HuH-7 (cell line): ENCODE results near the gene METTL23.
"Not testable (repeated sequence)": the region's sequence is repeated elsewhere in the genome, so short reads cannot be mapped to it uniquely, and the experiment has no call there.

ENCODE experiments used
- DNase-seq: peaks from one replicate; pipeline ENCODE4 v3.0.0; 2011; ENCODE audit warnings: low spot score

Gene METTL23

DNA sequence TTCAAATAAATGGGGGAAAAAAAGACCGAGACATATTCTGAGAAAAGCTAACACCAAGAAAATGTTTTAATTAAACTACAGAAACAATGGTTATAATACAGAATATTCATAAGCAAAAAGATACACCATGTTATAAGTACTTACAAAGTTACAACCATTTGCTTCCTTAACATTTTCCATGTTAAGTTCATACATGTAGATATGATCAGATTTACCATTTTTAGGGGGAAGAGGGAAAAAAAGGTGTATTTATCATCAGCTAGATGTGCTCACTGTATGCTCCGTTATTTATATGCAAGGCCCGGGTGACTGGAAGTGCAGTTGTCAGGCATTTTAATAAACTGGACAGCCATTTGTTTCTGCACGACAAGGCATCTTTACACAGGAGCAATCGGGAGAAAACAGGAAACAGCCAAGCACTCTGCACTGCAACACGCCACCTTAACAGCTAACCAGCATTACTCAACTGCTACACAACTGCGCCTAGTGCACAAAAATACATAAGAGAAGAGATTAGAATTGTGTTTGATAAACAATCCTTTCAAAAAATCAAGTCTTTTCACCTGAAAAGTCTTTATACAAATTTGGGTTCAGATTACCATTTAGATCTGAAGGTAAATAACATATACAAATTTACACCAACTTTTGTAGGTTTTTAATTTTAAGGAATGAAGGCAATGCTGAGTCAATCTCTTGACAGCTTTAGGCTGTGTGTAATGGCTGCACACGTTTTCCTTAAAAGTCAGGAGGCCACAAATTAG, 7.6 kb downstream of the METTL23 start:
- DNase-seq: no peak

DNA sequence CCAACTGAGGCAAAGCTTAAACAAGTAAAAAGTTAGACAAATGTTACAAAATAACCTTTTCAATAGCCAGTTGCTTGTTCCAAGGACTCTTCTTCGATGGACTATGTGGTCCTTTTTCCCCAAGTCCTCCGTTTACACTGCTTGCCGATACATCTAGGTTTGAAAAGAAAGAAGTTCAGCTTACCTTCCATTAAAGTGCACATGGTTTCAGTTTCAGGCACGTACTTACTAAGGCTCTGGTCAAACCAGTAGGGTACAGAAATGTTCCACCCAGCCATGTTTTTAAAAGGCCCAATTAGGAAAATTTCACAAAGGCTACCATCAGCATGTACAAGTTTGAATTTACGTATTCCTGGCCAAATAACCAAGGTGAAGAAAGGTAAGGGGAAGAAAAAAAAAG, 8.4 kb downstream of the METTL23 start:
- DNase-seq: no peak

DNA sequence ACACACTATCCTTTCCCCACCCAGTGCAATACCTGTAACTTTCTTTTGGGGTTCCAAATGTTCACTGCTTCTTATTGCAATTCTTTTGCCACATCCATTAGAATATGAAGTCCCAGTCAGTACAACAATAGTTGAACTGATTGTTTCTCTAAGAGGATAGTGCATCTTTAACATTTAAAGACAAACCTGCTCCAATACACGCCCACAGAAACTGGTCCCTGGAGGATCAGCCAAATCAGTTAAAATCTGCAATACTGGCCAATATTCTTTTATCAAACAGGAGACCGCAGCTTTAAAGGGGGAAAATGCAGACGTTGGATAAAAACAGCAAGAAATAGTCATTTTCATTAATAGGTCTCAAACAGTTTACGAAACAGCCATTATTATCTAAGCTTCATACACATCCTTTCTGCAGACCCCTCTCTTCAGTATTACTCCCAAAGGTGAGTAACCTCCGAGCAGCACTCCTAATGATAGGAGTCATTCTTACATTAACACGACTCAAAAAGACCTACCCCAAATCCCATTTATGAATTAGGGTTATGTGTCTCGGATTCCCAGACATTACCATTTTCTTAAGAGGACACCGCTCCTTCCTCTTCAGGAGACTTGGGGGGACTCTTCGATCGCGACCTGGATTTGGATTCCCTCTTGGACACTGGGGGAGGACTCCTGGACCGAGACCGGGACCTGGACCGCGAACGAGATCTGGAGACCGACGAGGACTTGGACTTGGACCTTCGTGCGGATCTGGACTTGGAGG, 9.1 kb downstream of the METTL23 start:
- DNase-seq: no peak

DNA sequence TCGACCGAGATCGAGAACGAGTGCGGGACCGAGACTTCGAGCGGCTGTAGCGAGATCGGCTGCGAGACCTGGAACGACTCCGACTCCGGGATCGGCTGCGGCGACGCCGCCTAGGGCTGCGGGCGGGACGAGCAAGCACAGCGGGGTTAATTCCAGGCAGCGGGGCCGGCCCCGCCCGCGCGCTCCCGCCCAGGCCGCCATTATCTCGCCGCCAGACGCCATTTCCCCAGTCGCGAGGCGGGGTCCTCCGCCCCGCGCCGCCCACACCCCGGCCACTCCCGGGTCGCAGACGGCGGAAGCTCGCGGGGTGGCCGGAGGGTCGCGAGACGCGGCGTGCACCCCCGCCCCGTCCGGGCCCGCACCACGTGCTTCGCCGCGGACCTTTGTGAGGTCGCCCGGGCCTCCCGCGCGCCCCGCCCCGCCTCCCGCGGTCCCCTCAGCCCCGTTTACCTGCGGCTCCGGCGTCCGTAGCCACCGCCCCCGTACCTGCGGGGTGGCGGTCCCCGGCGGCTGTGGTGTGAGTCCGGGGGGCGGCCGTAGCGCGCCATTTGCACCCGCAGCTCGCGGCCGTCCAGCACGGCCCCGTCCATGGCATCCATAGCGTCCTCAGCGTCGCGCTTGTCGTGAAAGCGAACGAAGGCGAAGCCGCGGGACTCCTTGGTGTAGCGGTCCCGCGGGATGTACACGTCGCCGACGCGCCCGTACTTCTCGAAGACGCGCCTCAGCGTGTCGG, 9.9 kb downstream of the METTL23 start:
- DNase-seq: peak; percentile 30

DNA sequence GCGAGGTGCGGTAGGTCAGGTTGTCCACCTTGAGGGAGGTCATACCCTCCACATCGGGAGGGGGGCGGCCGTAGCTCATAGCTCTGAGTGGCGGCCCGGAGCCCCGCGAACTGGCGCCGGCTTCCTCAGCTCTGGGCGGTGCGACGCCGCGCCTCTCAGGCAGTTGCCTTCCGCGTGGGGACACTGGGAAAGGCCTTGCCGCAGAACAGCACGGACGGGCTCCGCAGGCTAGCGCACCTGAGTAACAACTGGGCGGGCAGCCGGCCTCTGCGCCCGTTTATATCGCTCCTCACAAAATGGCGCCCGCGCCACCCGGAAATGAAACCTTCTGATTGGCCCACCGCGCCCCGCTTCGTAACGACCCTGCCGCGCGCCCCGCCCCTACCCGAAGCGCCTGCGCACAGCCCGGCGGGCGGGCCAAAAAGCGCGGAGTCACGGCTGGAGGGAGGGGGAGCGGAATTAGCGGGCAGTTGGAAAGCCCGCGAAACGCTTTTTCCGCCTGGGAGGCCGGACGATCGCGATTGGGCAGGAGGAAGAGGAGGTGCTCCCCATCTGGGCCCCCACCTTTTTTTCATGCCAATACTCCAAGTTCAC, 10.5 kb downstream of the METTL23 start, which contains the start of gene SRSF2:
SRSF2 (minus strand) TSS at position 250 of the 594 bp plus-strand sequence; CDS start at position 79, 171 bp downstream.
- peak; percentile 97 for DNase-seq

DNA sequence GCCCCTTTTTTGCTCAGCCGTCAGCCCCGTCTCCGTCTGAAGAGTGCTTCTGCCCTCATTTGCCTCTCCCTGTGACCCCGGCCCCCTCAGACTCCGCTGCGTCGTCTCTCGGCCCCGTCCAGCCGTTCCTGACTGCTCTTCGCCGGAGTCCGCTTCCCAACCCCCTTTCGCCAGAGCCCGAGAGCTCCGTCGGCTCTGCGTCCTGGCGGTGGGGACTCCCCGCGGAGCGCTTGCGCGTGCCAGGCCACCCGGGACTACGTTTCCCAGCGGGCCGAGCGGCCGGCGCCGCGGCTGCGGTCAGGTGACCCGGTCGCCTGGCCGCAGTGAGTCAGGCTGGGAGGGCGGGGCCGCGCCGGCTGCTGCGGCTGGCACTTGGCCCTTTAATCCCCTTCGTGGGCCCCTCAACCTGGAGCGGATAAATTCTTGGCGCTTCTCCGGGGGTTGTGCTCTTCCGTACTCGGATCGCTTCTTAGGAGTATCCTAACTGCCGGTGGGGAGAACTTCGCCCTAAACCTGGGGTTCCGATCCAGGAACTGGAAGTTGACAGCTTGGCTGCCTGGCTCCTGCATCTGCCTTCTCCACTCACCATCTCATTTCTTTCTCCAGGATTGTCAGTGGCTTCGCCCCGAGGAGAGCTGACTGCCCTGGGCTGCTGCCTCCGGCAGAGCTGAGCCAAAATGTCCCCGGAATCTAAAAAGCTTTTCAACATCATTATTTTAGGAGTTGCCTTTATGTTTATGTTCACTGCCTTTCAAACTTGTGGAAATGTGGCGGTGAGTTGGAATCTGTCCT, 11.2 kb downstream of the METTL23 start, which contains the start of gene MFSD11:
MFSD11 (plus strand) TSS at position 444 of the 792 bp plus-strand sequence; CDS start at position 678, 234 bp downstream.
- DNase-seq: peak; percentile 97

DNA sequence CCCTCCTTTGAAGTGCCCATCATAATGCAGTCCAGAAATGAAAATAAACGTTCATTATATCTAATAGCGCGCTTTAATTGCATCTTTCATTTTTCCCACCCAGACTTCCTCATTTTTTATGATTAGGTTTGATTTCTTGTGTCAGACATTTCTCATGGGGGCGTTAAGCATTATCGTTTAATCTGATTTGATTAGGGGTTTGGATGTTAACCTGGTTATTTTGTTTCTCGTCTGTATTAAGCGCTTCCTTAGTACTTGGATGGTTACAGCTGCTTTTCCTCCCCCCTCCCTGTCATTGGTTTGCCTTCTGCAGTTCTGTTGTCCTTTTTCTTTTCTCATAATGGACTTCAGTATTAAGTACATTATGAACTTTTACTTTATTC, 11.8 kb downstream of the METTL23 start:
- no peak for DNase-seq

DNA sequence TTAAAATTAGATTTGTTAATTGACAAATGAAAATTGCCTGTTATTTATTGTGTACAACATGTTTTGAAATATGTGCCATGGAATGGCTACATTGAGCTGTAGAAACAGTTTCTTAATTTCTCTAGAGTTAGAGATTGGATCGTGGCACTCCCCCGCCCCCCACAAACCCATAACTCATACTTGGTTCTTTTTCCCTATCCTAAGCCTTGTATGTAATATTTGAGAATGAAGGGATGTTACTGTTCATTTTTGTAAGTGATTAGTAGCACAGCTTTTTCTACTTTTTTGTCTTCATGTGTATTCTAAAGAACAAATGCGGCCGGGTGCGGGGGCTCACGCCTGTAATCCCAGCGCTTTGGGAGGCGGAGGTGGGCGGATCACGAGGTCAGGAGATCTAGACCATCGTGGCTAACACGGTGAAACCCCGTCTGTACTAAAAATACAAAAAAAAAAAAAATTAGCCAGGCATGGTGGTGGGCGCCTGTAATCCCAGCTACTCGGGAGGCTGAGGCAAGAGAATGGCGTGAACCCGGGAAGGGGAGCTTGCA, 13.0 kb downstream of the METTL23 start:
- not testable (repeated sequence) for DNase-seq

DNA sequence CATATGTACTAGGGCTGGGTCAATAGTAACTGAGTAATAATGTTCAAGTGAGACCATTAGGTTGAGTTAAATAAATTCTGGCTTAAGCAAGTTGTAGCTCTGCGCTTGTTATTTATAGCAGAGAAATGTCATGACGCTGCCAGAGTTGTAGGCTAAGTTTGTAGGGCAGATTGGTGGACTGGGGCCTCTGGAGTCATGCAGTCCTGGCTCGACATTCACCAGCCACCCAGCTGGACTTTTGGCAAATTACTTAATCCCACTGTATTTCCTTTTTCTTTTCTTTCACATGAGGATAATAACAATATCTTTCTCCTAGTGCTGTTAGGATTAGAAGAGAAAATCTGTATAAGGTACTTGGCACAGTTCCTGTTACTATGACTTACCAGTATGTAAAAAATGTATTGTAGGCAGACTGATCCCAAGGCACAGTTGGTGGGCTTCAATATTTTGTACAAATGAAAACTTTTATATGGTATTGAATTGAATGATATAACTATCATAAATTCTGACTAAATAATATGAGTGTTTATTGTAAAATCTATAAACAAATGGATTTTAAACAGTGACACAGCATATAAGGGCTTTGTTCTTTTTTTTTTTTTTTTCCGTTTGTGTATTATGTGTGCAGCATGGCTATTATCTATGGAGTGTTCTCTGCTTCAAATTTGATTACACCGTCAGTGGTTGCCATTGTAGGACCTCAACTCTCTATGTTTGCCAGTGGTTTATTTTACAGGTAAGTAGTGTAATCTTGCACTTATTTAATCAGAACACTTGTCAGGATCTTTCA, 13.9 kb downstream of the METTL23 start:
- no peak for DNase-seq

DNA sequence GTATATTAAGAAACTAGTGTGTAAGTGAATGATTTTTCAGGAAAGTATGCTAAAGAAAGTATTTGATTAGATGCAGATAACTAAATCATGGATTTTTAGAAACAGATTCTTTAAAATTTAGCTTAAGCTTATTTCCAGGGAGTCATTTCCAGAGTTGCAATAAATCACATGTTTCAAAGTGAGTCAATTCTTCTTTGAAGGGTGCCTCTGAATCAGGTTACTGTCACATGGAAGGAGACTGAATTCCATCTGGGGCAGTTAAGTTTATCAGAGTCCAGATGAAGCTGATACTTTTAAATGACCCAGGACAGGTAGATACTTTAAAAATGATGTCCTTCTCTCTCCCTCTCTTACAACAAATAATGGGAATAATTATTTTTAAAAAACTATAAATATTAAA, 16.3 kb downstream of the METTL23 start:
- no peak for DNase-seq

DNA sequence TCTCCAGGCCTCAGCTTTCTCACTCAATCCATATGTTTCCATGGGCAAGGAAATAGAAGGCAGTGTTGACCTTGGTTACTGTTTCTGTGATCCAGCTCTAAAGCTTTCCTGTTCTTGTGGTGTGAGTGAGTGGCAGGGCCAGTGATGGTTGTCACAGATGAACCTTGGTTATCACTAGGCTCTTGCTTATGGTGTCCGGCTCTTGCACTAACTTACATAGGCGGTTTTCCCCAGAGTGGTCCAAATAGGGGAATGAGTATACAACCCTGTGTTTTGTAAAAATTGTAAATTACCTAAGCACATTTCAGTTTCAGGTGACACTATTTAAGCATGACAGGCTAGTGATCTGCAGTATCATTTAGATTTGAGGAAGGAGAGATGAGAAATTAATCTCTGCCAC, 18.1 kb downstream of the METTL23 start:
- no peak for DNase-seq

DNA sequence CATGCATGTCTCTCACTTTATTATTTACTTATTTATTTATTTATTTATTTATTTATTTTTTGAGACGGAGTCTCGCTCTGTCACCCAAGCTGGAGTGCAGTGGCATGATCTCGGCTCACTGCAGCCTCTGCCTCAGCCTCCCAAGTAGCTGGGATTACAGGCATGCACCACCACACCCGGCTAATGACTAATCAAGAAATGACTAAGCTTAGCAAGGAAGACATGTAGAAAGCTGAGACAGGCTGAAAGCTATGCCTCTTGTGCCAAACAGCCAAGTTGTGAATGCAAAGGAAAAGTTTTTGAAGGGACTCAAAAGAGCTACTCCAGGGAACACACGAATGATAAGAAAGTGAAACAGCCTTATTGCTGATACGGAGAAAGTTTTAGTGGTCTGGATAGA, 19.1 kb downstream of the METTL23 start:
- not testable (repeated sequence) for DNase-seq

DNA sequence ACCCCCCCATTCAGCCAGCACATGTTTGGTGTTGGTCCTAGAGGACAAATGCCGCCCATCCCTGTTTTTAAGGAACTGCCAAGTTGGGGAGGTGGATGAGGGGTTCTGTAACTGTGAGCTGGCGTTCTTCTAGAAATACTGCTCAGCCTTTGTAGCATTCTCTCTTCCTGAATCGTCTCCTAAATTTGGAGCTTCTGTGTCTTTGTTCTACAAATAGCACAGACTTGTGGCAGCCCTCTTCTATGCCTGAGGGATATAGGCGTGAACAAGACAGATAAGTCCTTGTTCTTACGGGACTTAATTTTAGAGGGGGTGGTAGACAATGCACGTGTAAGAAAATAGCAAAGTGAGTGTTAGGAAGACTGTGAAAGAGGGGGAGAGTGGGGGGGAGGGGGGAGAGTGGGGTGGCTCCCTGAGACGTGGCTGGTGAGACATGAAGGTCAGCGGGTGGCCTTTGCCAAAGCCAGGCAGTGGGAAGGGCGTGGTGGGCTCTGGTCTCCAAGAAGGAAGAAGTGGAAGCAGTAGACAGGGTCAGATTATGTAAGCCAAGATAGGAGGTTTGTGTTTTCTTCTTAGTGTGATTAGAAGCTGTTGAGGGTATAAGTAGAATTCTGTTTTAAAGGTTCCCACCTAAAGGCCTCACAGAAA, 21.2 kb downstream of the METTL23 start:
- no peak for DNase-seq

DNA sequence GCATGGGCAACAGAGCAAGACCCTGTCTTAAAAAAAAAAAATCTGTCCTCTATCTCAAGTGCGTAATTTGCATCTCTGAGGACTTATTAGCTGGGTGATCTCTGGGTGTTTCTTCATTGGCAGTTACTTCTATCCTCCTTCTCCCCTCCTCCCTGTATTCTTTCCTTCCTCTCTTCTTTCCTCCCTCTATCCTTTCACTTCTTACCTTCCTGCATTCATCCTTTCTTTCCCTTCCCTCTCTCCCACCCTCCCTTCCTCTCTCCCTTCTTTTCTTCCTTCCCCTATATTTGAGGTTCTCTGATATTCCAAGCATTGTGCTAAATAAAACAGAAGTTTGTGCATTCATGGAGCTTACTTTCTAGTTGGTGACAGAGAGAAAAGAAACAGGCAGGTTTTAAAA, 22.0 kb downstream of the METTL23 start:
- DNase-seq: no peak

DNA sequence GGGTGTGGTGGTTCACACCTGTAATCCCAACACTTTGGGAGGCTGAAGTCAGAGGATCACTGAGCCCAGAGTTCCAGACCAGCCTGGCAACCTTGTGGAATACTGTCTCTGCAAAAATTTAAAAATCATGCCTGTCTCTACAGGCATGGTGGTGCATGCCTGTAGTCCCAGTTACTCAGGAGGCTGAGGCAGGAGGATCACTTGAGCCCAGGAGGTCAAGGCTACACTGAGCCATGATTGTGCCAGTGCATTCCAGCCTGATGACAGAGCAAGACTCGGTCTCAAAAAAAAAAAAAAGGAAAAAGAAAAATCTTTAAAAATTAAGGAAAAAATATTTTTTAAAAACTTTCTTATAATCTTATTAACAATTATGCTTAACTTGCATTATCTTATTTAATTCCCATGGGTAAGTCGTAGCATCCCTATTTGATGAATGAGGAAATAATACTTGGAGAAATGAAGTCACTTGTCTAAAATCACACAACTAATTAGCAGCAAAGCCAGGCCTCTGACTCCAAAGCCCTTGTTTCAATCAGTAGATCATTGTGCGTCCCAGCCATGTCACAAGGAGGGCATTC, 24.9 kb downstream of the METTL23 start:
- no peak for DNase-seq

DNA sequence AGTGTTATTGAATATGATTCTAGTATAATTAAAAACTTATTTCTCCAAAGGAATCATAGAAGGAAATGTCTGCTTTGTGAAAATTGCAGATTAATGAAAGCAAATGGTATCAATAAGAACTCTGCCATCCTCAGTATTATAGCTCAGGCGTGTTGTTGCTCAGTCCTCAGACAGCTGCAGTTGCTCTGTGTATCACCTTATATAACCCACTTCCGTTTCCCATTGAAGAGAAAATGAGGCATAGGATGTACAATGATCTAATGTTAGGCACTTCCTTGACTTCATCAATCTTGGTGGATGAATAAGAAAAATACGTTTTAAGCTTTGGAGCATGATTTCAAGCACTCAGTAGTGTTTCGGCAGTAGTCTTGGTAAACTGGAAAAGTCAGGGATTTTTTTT, 25.4 kb downstream of the METTL23 start:
- DNase-seq: no peak

DNA sequence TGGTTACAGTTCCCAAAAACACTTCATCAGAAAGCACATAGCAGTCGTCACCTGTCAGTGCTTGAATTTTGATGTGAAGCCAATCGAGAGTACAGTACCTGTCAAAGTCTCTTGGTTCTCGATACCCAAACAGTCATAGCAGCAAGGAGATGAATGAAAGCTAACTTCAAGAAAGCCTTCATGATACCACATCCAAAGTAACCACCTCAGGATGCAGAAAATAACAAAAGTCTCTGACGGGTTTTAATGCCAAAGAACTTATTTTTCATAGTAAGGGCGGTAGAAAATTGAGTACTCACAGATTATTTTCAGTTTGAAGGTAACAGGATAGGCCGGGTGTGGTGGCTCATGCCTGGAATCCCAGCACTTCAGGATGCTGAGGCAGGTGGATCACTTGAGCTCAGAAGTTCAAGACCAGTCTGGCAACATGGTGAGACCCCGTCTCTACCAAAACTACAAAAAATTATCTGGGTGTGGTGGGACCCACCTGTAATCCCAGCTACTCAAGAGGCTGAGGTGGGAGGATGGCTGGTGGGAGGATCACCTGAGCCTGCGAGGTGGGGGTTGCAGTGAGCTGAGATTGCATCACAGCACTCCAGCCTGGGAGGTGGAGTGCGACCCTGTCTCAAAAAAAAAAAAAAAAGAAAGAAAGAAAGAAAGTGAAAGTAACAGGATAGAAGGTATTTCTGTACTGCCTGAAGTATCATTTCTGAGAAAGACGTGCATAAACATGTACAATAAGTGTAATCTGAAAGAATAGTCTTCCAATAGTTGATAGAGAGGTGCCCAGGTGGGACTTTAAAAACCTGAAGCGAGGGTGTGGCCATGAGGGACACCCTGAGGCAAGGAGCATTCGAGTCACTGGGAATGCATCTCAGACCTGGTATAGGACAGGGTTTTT, 26.7 kb downstream of the METTL23 start:
- DNase-seq: no peak

DNA sequence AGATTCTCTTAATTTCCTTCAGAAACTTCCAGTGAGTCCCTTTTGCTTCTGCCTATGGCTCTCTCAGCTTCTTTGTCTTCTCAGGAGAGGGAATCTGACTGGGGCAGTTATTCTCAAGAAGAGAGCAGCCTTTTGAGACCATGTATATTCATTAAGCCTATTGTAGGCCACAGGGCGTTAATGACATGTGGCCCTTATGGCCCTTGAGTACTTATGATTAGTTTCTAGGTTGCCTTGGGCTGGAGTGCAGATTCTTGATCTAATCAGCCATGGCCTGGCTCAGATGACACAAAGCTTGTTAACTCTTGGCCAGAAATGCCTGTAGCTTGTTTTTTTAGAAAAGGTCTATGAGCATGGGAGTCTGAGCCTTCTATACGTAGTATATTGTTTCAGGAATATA, 28.6 kb downstream of the METTL23 start:
- no peak for DNase-seq
